GM12873 (cell line): ENCODE data around the gene PLEKHA7.

Source experiments
- TF ChIP-seq, protein P1 (sequence below): IDR thresholded peaks from 2 replicates; pipeline ENCODE4 v1.5.1; 2012; ENCODE audit warnings: low read depth, mild to moderate bottlenecking, moderate library complexity, low read length, control low read depth; ENCODE audit not compliant: insufficient read depth; ENCODE audit errors: missing control alignments

PLEKHA7 gene

GRCh38 chr11:16923987-16924386 lies 90.2 kb downstream of the PLEKHA7 start:
- TF ChIP-seq, protein P1, sequence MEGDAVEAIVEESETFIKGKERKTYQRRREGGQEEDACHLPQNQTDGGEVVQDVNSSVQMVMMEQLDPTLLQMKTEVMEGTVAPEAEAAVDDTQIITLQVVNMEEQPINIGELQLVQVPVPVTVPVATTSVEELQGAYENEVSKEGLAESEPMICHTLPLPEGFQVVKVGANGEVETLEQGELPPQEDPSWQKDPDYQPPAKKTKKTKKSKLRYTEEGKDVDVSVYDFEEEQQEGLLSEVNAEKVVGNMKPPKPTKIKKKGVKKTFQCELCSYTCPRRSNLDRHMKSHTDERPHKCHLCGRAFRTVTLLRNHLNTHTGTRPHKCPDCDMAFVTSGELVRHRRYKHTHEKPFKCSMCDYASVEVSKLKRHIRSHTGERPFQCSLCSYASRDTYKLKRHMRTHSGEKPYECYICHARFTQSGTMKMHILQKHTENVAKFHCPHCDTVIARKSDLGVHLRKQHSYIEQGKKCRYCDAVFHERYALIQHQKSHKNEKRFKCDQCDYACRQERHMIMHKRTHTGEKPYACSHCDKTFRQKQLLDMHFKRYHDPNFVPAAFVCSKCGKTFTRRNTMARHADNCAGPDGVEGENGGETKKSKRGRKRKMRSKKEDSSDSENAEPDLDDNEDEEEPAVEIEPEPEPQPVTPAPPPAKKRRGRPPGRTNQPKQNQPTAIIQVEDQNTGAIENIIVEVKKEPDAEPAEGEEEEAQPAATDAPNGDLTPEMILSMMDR: no peak

- TF ChIP-seq, protein P1: no peak
Observed at GRCh38 chr11:16921668-16922067, 92.5 kb downstream of the PLEKHA7 start.

GRCh38 chr11:16921019-16921418 lies 93.2 kb downstream of the PLEKHA7 start:
- TF ChIP-seq, protein P1: no peak

DNA sequence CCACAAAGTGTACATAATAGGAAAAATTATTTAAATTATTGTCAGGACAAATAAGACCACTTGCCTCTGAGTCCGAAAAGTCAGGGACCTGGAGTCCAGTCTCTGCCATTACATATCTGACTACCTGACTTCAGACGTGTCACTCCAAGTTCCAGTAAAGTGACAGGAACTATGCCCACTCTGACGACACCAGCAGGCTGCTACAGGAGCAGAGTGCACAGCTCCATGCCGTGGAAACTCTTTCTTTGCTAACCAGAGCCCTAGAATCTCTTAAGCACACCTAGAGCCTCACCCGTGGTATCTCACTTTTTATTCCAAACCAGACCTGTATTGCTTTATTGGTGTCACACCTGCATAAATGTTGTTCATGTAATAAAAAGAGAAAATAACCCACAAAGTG lies 93.7 kb downstream of the PLEKHA7 start:
- TF ChIP-seq, protein P1: no peak

- TF ChIP-seq, protein P1: no peak
Observed at GRCh38 chr11:16917941-16918340, 96.3 kb downstream of the PLEKHA7 start.

GRCh38 chr11:16912692-16913111 lies 101.5 kb downstream of the PLEKHA7 start:
- TF ChIP-seq, protein P1: no peak

GRCh38 chr11:16911658-16912057 lies 102.6 kb downstream of the PLEKHA7 start:
- TF ChIP-seq, protein P1: no peak
